Mammary epithelial cell (primary cell): ENCODE measurements around the gene PPP1R12B.
"Not testable (repeated sequence)": the region's sequence is repeated elsewhere in the genome, so short reads cannot be mapped to it uniquely, and the experiment has no call there.

ENCODE experiments used
- CTCF ChIP-seq, 2 donors: IDR thresholded peaks in 1 of 2; conservative IDR thresholded peaks in 1 of 2; 2 replicates each; pipeline ENCODE4 v1.5.1; 2011 to 2012; ENCODE audit warnings: inconsistent platforms in 2 of 2, low read length in 2 of 2, mild to moderate bottlenecking in 2 of 2, control low read depth in 1 of 2, low read depth in 1 of 2; ENCODE audit not compliant: insufficient read depth in 1 of 2; ENCODE audit errors: extremely low read depth in 1 of 2
- EZH2 ChIP-seq: IDR thresholded peaks from 2 replicates; pipeline ENCODE4 v1.6.1; 2012; ENCODE audit warnings: low read length, inconsistent platforms, borderline replicate concordance

DNA sequence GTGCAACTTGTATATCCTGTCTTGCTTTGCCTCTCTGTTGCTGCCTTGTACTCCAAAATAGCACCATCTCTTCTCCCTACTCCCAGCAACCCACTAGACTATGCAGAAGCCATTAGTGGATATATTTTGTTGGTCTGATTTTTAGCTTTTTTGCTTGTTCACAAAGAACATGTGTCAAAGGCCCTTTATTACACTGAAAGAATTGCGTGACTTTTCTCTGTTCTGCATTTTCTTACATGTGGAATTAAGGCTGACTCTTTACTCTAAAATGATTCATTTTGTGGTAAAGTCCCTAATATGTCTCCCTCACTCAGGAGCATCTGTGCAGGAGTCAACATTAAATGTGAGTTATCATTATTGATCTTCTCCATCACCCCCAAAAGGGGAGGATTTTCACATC, 182.2 kb downstream of the PPP1R12B start:
- TF ChIP-seq CTCF (conservative IDR thresholded peaks at IDR 0.05 in 1 of 2, IDR thresholded peaks at IDR 0.05 in 1 of 2; ENCODE audit: extremely low read depth in 1 of 2, insufficient read depth in 1 of 2, low read depth in 1 of 2, low read length in 2 of 2); EZH2: not testable (repeated sequence)
